ENCODE results near the gene ABHD2.

GRCh38 chr15:89043031-89044002, 44.9 kb upstream of the ABHD2 start:
- TF ChIP-seq CTCF (IDR thresholded peaks at IDR 0.05; ENCODE audit: low read depth, low read length), result no peak
- no peak for TF ChIP-seq EZH2phosphoT487 (IDR thresholded peaks at IDR 0.05; ENCODE audit: low read depth)

Measured in OCI-LY3 (cell line).